ENCODE data around the gene ZNF423.

- TF ChIP-seq, protein P1, sequence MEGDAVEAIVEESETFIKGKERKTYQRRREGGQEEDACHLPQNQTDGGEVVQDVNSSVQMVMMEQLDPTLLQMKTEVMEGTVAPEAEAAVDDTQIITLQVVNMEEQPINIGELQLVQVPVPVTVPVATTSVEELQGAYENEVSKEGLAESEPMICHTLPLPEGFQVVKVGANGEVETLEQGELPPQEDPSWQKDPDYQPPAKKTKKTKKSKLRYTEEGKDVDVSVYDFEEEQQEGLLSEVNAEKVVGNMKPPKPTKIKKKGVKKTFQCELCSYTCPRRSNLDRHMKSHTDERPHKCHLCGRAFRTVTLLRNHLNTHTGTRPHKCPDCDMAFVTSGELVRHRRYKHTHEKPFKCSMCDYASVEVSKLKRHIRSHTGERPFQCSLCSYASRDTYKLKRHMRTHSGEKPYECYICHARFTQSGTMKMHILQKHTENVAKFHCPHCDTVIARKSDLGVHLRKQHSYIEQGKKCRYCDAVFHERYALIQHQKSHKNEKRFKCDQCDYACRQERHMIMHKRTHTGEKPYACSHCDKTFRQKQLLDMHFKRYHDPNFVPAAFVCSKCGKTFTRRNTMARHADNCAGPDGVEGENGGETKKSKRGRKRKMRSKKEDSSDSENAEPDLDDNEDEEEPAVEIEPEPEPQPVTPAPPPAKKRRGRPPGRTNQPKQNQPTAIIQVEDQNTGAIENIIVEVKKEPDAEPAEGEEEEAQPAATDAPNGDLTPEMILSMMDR (IDR thresholded peaks at IDR 0.05; ENCODE audit: low read depth, low read length, poor library complexity, severe bottlenecking) = no peak
- TF ChIP-seq EZH2phosphoT487 (IDR thresholded peaks at IDR 0.05; ENCODE audit: borderline replicate concordance, low read length) = no peak
Measured at GRCh38 chr16:49524216-49524946, 331.5 kb downstream of the ZNF423 start.

Measured in DOHH2 (cell line).